Loucy (cell line): ENCODE results near the gene PPP1R13B.

Experiments
- H2AFZ ChIP-seq: fragments of 200-600 bp; sonication (generic); 2 replicates; pipeline ENCODE4 v1.6.0; 2016; ENCODE audit warnings: antibody characterized with exemption, mild to moderate bottlenecking, low read length, moderate library complexity
- H3F3A ChIP-seq: fragments of 200-600 bp; 2 replicates; pipeline ENCODE4 v1.6.0; 2016; ENCODE audit warnings: antibody characterized with exemption, low read depth, mild to moderate bottlenecking
- H3K27me3 ChIP-seq: fragments of 200-600 bp; sonication (generic); 2 replicates; pipeline ENCODE4 v1.6.1; 2014; ENCODE audit warnings: low read length, mild to moderate bottlenecking; ENCODE audit not compliant: insufficient read depth, poor library complexity, severe bottlenecking
- H3K36me3 ChIP-seq: fragments of 200-600 bp; sonication (generic); 2 replicates; pipeline ENCODE4 v1.6.1; 2016; ENCODE audit warnings: low read length; ENCODE audit not compliant: insufficient read depth
- H3K4me1 ChIP-seq: fragments of 200-600 bp; sonication (generic); 2 replicates; pipeline ENCODE4 v1.5.1; 2014; ENCODE audit warnings: low read length, mild to moderate bottlenecking; ENCODE audit not compliant: insufficient read depth, poor library complexity, severe bottlenecking
- H3K4me2 ChIP-seq: fragments of 200-600 bp; sonication (generic); 2 replicates; pipeline ENCODE4 v1.6.0; 2014; ENCODE audit warnings: antibody characterized with exemption, low read length, low read depth, mild to moderate bottlenecking; ENCODE audit not compliant: poor library complexity, severe bottlenecking
- H3K4me3 ChIP-seq: fragments of 200-600 bp; sonication (generic); 2 replicates; pipeline ENCODE4 v1.5.1; 2014; ENCODE audit warnings: low read length, mild to moderate bottlenecking, mixed read lengths; ENCODE audit not compliant: poor library complexity, severe bottlenecking
- H3K79me2 ChIP-seq: fragments of 200-600 bp; sonication (generic); 2 replicates; pipeline ENCODE4 v1.6.1; 2014; ENCODE audit warnings: low read length; ENCODE audit not compliant: insufficient read depth
- H3K9ac ChIP-seq: fragments of 200-600 bp; sonication (generic); 2 replicates; pipeline ENCODE4 v1.6.0; 2014; ENCODE audit warnings: mild to moderate bottlenecking, low read depth, low read length, moderate library complexity; ENCODE audit not compliant: poor library complexity, severe bottlenecking
- H3K9me2 ChIP-seq: fragments of 200-600 bp; sonication (generic); replicated peaks from 2 replicates; pipeline ENCODE4 v1.6.1; 2016; ENCODE audit warnings: low read depth, low read length, mixed read lengths
- H3K9me3 ChIP-seq: fragments of 200-600 bp; sonication (generic); 2 replicates; pipeline ENCODE4 v1.6.1; 2014; ENCODE audit warnings: mild to moderate bottlenecking, antibody characterized with exemption, low read length, low read depth; ENCODE audit not compliant: insufficient read depth
- H4K20me1 ChIP-seq: fragments of 200-600 bp; sonication (generic); 2 replicates; pipeline ENCODE4 v1.6.0; 2014; ENCODE audit warnings: antibody characterized with exemption, low read length, mild to moderate bottlenecking; ENCODE audit not compliant: insufficient read depth, poor library complexity, severe bottlenecking
- CTCF ChIP-seq: fragments of 200-600 bp; sonication (generic); conservative IDR thresholded peaks from 2 replicates; pipeline ENCODE4 v1.5.1; 2014; ENCODE audit warnings: mild to moderate bottlenecking, antibody characterized with exemption, low read length
- EZH2phosphoT487 ChIP-seq: fragments of 200-600 bp; IDR thresholded peaks from 2 replicates; pipeline ENCODE4 v1.6.1; 2018; ENCODE audit warnings: antibody characterized with exemption, mild to moderate bottlenecking, moderate library complexity, borderline replicate concordance

PPP1R13B gene

GRCh38 chr14:103815253-103815652 is 32.1 kb downstream of the PPP1R13B start:
- Histone ChIP-seq H3K9me2 (no peaks in the 10 kb centered on the region), H3K4me1 (peaks cover 15% of the 10 kb centered on the region), H3F3A (no peaks in the 10 kb centered on the region), H3K27me3 (no peaks in the 10 kb centered on the region), H3K9ac (no peak overlapping the region), H3K4me2 (no peak overlapping the region), H3K9me3 (no peaks in the 10 kb centered on the region), H3K79me2 (no peaks in the 10 kb centered on the region; the same call in 1 of the 2 replicates), H3K4me3 (no peak overlapping the region), H3K36me3 (no peaks in the 10 kb centered on the region), H4K20me1 (no peaks in the 10 kb centered on the region), H2AFZ (no peak overlapping the region)
- TF ChIP-seq EZH2phosphoT487 (no peak), CTCF (no peak)

- Histone ChIP-seq H3K36me3 (no peaks in the 10 kb centered on the region), H4K20me1 (no peaks in the 10 kb centered on the region), H3K9me3 (no peaks in the 10 kb centered on the region), H3K4me3 (no peak overlapping the region), H3K27me3 (no peaks in the 10 kb centered on the region), H2AFZ (no peak overlapping the region), H3K9me2 (no peaks in the 10 kb centered on the region), H3K79me2 (no peaks in the 10 kb centered on the region), H3K9ac (no peak overlapping the region), H3K4me1 (no peaks in the 10 kb centered on the region), H3F3A (no peaks in the 10 kb centered on the region), H3K4me2 (no peak overlapping the region)
- TF ChIP-seq CTCF, result no peak
- TF ChIP-seq EZH2phosphoT487, result no peak
Measured at GRCh38 chr14:103811189-103811588, 36.2 kb downstream of the PPP1R13B start.

- H3K79me2 ChIP-seq, result no peaks in the 10 kb centered on the region
- H4K20me1 ChIP-seq, result no peaks in the 10 kb centered on the region
- H3K36me3 ChIP-seq, result no peaks in the 10 kb centered on the region
- no peak overlapping the region for H3K4me2 ChIP-seq
- no peak overlapping the region for H3K4me3 ChIP-seq
- H3K4me1 ChIP-seq, result no peaks in the 10 kb centered on the region
- H3K9me3 ChIP-seq, result no peaks in the 10 kb centered on the region
- H3K9me2 ChIP-seq, result no peaks in the 10 kb centered on the region
- H3K27me3 ChIP-seq, result no peaks in the 10 kb centered on the region
- H3K9ac ChIP-seq, result no peak overlapping the region
- H2AFZ ChIP-seq, result no peak overlapping the region
- TF ChIP-seq EZH2phosphoT487 (no peak), CTCF (peak; percentile 85)
- H3F3A ChIP-seq, result no peaks in the 10 kb centered on the region
Measured at GRCh38 chr14:103808403-103809001, 38.9 kb downstream of the PPP1R13B start.
